ENCODE measurements around the gene PRAME.

- TF ChIP-seq CTCF (conservative IDR thresholded peaks at IDR 0.05; ENCODE audit: low read depth in 2 of 2) (no peak), CREB1 (CRISPR knock-in tag; IDR thresholded peaks at IDR 0.05; ENCODE audit: low read depth) (no peak), POLR2AphosphoS5 (IDR thresholded peaks at IDR 0.05; ENCODE audit: low read depth) (no peak), ETS1 (IDR thresholded peaks at IDR 0.05) (no peak), EZH2phosphoT487 (IDR thresholded peaks at IDR 0.05; ENCODE audit: unreplicated experiment) (no peak), EZH2 (IDR thresholded peaks at IDR 0.05; ENCODE audit: low read depth, unreplicated experiment) (peak; percentile 47), STAT1 (IDR thresholded peaks at IDR 0.05; ENCODE audit: unreplicated experiment) (no peak), JUNB (IDR thresholded peaks at IDR 0.05; ENCODE audit: unreplicated experiment) (no peak)
Observed at GRCh38 chr22:22507743-22508273, 51.3 kb downstream of the PRAME start.
